PC-3 (cell line): ENCODE measurements around the gene ZNF423. TPM values are rescaled to one million over a fixed set of nuclear protein-coding genes. Genes with fewer than 3 reads are reported as not detected.

Experiments used
- ATAC-seq: fragments of 200-7000 bp; cut with Tn5 transposase; 2 replicates; pipeline ENCODE4 v1.9.1; 2020; ENCODE audit warnings: mild to moderate bottlenecking, moderate library complexity
- BruUV-seq: library from RNA; stranded (reverse); fragments of 400-500 nt; replicated peaks from 2 replicates; lab custom pipeline; 2021; lab: Mats Ljungman, UMichigan
- CTCF ChIA-PET: fragments of 300-600 bp; sonication (Branson Sonifier 250); formaldehyde crosslinking; loops from one replicate; lab custom pipeline; 2022; ENCODE audit warnings: antibody characterized with exemption; lab: Charles Lee
- POLR2A ChIA-PET: fragments of 300-600 bp; sonication (Branson Sonifier 250); formaldehyde crosslinking; loops from one replicate; lab custom pipeline; 2022; ENCODE audit warnings: antibody characterized with exemption; ENCODE audit not compliant: unreplicated experiment; lab: Charles Lee
- DNase-seq: peaks from one replicate; pipeline ENCODE4 v3.0.0-alpha.2; 2015
- H2AFZ ChIP-seq: fragments of 300-600 bp; sonication (generic); 2 replicates; pipeline ENCODE4 v1.6.0; 2016; ENCODE audit warnings: antibody characterized with exemption, low read length
- H3F3A ChIP-seq: fragments of 300-600 bp; sonication (generic); one replicate; pipeline ENCODE4 v1.6.0; 2017; ENCODE audit warnings: antibody characterized with exemption, low read length, control low read depth, mild to moderate bottlenecking; ENCODE audit not compliant: unreplicated experiment
- H3K27ac ChIP-seq: fragments of 300-600 bp; sonication (generic); 2 replicates; pipeline ENCODE4 v1.5.1; 2016; ENCODE audit warnings: mild to moderate bottlenecking, low read length
- H3K27me3 ChIP-seq: fragments of 300-600 bp; sonication (generic); 2 replicates; pipeline ENCODE4 v1.6.1; 2016; ENCODE audit warnings: low read length, mixed read lengths
- H3K36me3 ChIP-seq: fragments of 300-600 bp; sonication (generic); 2 replicates; pipeline ENCODE4 v1.6.1; 2016; ENCODE audit warnings: low read depth, mixed run types, low read length, mixed read lengths
- H3K4me1 ChIP-seq: fragments of 300-600 bp; sonication (generic); 2 replicates; pipeline ENCODE4 v1.5.1; 2016; ENCODE audit warnings: low read length; ENCODE audit not compliant: insufficient read depth
- H3K4me2 ChIP-seq: fragments of 300-600 bp; sonication (generic); 2 replicates; pipeline ENCODE4 v1.6.0; 2016; ENCODE audit warnings: low read length
- H3K4me3 ChIP-seq: fragments of 300-600 bp; sonication (generic); 2 replicates; pipeline ENCODE4 v1.5.1; 2016; ENCODE audit warnings: mild to moderate bottlenecking, low read length, mixed read lengths
- H3K79me2 ChIP-seq: fragments of 300-600 bp; sonication (generic); 2 replicates; pipeline ENCODE4 v1.6.1; 2017; ENCODE audit warnings: low read length, mixed read lengths
- H3K9ac ChIP-seq: fragments of 300-600 bp; sonication (generic); 2 replicates; pipeline ENCODE4 v1.6.0; 2016; ENCODE audit warnings: mild to moderate bottlenecking, low read length
- H3K9me2 ChIP-seq: fragments of 300-600 bp; sonication (generic); replicated peaks from 2 replicates; pipeline ENCODE4 v1.6.1; 2016; ENCODE audit warnings: mixed run types, low read length, mixed read lengths
- H3K9me3 ChIP-seq: fragments of 300-600 bp; sonication (generic); 2 replicates; pipeline ENCODE4 v1.6.1; 2016; ENCODE audit warnings: low read length, mixed read lengths
- H4K20me1 ChIP-seq: fragments of 300-600 bp; sonication (generic); 2 replicates; pipeline ENCODE4 v1.6.1; 2016; ENCODE audit warnings: low read length, mixed read lengths
- CTCF ChIP-seq: fragments of 300-600 bp; sonication (generic); conservative IDR thresholded peaks from 2 replicates; pipeline ENCODE4 v1.5.1; 2017; ENCODE audit warnings: antibody characterized with exemption, low read depth, mild to moderate bottlenecking, low read length
- EZH2 ChIP-seq: fragments of 300-600 bp; sonication (generic); IDR thresholded peaks from one replicate; pipeline ENCODE4 v1.6.1; 2017; ENCODE audit warnings: antibody characterized with exemption, mild to moderate bottlenecking, low read length; ENCODE audit not compliant: unreplicated experiment
- EZH2phosphoT487 ChIP-seq: fragments of 300-600 bp; sonication (generic); IDR thresholded peaks from 2 replicates; pipeline ENCODE4 v1.6.1; 2018; ENCODE audit warnings: mild to moderate bottlenecking, antibody characterized with exemption, low read length, borderline replicate concordance
- intact Hi-C: fragments of 100-400 bp; cut with micrococcal nuclease; formaldehyde crosslinking; loops from 2 replicates; pipeline ENCODE4 v1.9.0; 2023
- total RNA-seq: library from RNA; depleted of rRNA; stranded (reverse); fragments of >200 nt; gene quantifications from 2 replicates; pipeline ENCODE4 v1.2.3, GENCODE V29; 2014

ZNF423 gene
- total RNA-seq, 1 experiment from 2014 or later, result not detected

- ATAC-seq (no peak), DNase-seq (no peak)
- intact Hi-C loops, result no loop called here
- Histone ChIP-seq H3K9ac (no peak overlapping the region), H3F3A (no peaks in the 10 kb centered on the region), H3K36me3 (no peaks in the 10 kb centered on the region), H3K79me2 (no peaks in the 10 kb centered on the region), H3K4me1 (no peaks in the 10 kb centered on the region), H4K20me1 (no peaks in the 10 kb centered on the region), H2AFZ (no peak overlapping the region), H3K9me3 (no peaks in the 10 kb centered on the region), H3K4me2 (no peak overlapping the region), H3K27me3 (peaks cover 80% of the 10 kb centered on the region), H3K4me3 (no peak overlapping the region), H3K27ac (no peak overlapping the region), H3K9me2 (no peaks in the 10 kb centered on the region)
- no TSS peak for BruUV-seq
- CTCF ChIA-PET, result no interaction called here
- no peak for TF ChIP-seq EZH2
- TF ChIP-seq CTCF, result no peak
- TF ChIP-seq EZH2phosphoT487, result no peak
- POLR2A ChIA-PET, result no interaction called here
These were observed 25.0 kb downstream of the ZNF423 start for GRCh38 chr16:49830873-49831272.

- no peak overlapping the region for H3K27ac ChIP-seq
- no peak overlapping the region for H2AFZ ChIP-seq
- H4K20me1 ChIP-seq, result no peaks in the 10 kb centered on the region
- H3K9ac ChIP-seq, result no peak overlapping the region
- H3K4me1 ChIP-seq, result no peaks in the 10 kb centered on the region
- no peaks in the 10 kb centered on the region for H3F3A ChIP-seq
- no TSS peak for BruUV-seq
- peaks cover 84% of the 10 kb centered on the region for H3K27me3 ChIP-seq
- no peaks in the 10 kb centered on the region for H3K9me2 ChIP-seq
- H3K9me3 ChIP-seq, result no peaks in the 10 kb centered on the region
- intact Hi-C loops, result no loop called here
- CTCF ChIA-PET, result no interaction called here
- no peak overlapping the region for H3K4me3 ChIP-seq
- H3K36me3 ChIP-seq, result no peaks in the 10 kb centered on the region
- TF ChIP-seq EZH2, result no peak
- no peak for TF ChIP-seq EZH2phosphoT487
- no peak for TF ChIP-seq CTCF
- ATAC-seq, result no peak
- no peak for DNase-seq
- H3K4me2 ChIP-seq, result no peak overlapping the region
- no peaks in the 10 kb centered on the region for H3K79me2 ChIP-seq
- POLR2A ChIA-PET, result no interaction called here
These were observed 27.2 kb downstream of the ZNF423 start for GRCh38 chr16:49828533-49829267.

GRCh38 chr16:49827805-49828438 lies 28.0 kb downstream of the ZNF423 start:
- H3K27me3 ChIP-seq, result peaks cover 82% of the 10 kb centered on the region
- no peaks in the 10 kb centered on the region for H3K9me2 ChIP-seq
- DNase-seq (no peak), ATAC-seq (no peak)
- H3K27ac ChIP-seq, result no peak overlapping the region
- H3K9me3 ChIP-seq, result no peaks in the 10 kb centered on the region
- intact Hi-C loops, result no loop called here
- H3K4me1 ChIP-seq, result no peaks in the 10 kb centered on the region
- H3K9ac ChIP-seq, result no peak overlapping the region
- ChIA-PET CTCF (no interaction called here), POLR2A (no interaction called here)
- no TSS peak for BruUV-seq
- H3K4me2 ChIP-seq, result no peak overlapping the region
- no peaks in the 10 kb centered on the region for H4K20me1 ChIP-seq
- H3K36me3 ChIP-seq, result no peaks in the 10 kb centered on the region
- no peak overlapping the region for H2AFZ ChIP-seq
- no peaks in the 10 kb centered on the region for H3K79me2 ChIP-seq
- no peak for TF ChIP-seq EZH2
- no peak for TF ChIP-seq EZH2phosphoT487
- no peak overlapping the region for H3K4me3 ChIP-seq
- no peaks in the 10 kb centered on the region for H3F3A ChIP-seq
